ENCODE results near the gene SYNPR.

- no peak for TF ChIP-seq CTCF (IDR thresholded peaks at IDR 0.05)
- TF ChIP-seq POLR2A (IDR thresholded peaks at IDR 0.05): no peak
- no peak for TF ChIP-seq EP300 (IDR thresholded peaks at IDR 0.05)
Observed at GRCh38 chr3:63508305-63508704, 230.2 kb downstream of the SYNPR start.
